Measurements from ENCODE around the gene BTNL8.

Gene BTNL8

DNA sequence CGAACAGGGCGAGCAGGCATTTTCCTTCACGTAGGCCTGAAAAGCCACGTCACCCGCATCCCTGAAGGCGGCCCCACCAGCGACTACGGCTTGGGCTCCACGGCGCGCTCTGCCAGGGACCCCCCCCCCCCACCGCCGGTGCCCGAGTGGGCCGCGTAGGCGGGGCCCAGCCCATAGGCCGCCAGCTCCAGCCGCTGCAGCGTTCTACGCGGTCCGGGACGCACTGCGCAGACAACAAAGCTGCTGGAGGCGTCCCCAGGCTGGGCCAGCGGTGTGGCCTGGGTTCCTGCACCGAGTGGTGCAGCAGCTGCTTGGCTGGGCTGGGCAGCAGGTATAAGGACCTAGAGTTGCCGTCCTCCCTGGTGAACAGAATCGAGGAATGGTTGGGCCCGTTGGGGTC lies 71.4 kb downstream of the BTNL8 start:
- DNase-seq = no peak

DNA sequence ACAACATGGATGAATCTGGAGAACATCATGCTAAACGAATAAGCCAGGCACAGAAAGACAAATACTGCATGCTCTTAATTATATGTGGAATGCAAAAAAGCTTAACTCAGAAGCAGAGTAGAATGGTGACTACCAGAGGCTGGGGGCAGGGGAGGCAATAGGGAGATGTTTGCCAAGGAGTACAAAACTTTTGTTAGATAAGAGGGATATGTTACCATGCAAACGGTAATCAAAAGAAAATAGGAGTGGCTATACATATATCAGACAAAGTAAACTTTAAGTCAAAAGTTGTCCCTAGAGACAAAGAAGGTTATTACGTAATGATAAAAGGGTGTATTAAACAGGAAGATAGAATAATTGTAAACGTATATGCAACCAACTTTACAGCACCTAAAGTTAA lies 71.9 kb downstream of the BTNL8 start:
- no peak for DNase-seq

DNA sequence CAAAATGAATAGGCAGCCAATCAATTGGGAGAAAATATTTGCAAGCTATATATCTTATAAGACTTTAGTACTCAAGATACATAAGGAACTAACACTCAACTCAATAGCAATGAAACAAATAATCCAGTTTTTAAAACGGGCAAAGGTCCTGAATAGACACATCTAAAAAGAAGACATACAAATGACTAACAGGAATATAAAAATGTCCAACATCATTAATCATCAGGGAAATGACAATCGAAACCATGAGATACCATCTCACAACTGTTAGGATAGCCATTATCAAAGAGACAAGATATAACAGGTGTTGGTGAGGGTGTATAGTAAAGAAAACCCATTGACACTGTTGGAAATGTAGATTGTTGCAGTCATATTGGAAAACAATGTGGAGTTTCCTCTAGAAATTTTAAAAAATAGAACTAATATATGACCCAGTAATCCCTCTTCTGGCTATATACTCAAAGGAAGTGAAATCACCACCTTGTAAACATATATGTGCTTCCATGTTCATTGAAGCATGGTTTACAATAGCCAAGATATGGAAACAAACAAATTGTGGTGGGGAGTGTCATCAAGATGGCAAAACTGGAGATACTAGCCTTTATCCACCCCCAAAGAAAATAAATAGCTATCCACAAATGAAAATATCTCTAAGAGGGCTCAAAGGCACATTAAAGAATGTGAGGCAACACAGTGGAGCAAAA lies 75.8 kb downstream of the BTNL8 start:
- no peak for DNase-seq

DNA sequence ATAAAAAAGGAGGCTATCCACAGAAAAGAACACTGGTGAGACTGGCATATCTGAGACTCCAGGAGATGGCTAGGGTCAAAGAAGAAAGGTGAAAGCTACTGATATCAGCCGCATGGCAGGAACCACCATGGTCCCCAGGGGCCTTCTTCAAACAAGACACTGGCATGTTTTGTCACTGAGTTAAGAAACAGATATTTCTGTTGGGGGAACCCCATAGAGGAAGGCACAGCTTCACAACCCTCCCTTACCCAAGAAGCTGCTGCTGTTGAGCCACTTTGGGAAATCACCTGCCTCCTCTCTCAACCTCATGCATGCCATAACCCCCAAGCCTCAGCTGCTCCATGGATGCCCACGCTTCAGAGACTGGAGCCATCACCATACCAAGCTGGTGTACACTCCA lies 76.4 kb downstream of the BTNL8 start:
- DNase-seq = no peak

DNA sequence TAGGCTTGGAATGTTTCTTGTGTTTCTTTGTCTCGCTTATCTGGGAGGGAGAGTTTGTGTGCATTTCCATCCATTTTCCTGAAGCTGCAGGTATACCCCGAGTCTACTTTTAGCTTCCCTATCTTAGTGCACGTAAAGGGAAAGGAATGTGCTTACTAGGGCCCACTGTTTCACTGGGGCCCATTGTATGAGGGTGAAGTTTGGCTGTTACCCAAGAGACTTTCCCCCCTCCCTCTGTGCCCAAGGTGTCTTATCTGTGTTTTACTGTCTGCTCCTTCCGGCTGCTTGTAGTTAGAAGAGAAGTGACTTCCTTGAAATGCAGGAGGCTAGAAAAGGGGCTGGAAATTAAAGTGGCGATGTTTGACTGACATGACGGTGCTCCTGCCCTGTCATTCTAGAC lies 77.6 kb downstream of the BTNL8 start:
- DNase-seq = no peak

DNA sequence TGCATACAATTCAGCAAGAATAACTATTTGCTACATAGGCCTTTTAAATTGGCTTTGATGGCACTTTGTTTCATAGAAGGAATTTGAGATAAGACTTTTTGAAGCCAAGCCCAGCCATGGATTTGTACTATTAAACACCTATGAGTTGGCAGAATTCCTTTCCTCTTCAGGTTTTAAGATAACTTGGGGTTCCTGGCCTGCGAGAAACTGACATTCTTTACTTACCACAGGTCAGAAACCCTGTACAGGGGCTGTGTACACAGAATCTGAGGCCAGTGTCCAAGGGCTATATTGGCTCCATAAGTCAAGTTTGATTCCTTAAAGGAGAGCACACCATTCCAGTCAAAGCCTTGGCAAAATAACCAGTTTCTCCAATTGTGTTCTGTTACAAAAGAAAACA lies 78.9 kb downstream of the BTNL8 start:
- no peak for DNase-seq

DNA sequence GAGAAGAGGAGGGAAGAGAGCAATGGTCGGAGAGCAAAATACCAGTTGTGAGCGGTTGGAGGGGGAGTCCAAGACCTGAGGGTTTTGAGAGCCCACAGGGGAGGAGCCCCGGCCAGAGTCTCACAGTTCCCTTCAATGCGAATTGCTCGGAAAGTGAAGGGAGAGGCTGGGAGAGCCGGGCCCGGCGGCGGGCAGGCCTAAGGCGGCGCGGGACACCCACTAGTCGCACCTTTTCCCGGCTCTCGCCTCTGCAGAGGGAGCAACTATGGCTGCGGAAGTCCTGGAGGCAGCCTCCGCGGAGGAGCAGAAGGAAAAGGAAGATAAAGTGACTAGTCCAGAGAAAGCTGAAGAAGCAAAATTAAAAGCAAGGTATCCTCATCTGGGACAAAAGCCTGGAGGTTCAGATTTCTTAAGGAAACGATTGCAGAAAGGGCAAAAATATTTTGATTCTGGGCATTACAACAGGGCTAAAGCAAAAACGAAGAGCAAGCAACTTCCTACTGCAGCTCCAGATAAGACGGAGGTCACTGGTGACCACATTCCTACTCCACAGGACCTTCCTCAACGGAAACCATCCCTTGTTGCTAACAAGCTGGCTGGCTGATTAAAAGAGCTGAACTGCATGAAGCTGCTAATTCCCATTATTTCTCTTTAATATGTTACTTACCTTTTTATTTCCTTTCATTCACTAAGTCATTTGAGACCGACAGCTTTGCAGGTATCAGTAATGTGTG lies 83.2 kb downstream of the BTNL8 start:
- no peak for DNase-seq

DNA sequence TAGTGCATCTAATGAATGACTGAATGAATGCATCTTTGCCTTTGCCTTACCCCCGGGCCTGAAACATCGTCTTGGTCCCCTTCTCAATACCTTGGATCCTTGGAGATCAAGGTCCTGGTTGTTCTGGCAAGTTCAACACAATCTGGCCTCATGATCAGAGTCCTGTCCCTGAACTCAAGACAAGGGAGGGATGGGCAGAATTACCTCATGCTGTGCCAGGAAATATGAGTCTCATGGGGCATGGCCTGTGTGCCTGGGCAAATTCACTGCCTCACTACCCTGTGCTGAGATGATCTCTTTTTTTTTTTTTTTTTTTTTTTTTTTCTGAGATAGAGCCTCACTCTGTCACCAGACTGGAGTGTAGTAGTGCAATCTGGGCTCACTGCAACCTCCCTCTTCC lies 89.1 kb downstream of the BTNL8 start:
- no peak for DNase-seq

DNA sequence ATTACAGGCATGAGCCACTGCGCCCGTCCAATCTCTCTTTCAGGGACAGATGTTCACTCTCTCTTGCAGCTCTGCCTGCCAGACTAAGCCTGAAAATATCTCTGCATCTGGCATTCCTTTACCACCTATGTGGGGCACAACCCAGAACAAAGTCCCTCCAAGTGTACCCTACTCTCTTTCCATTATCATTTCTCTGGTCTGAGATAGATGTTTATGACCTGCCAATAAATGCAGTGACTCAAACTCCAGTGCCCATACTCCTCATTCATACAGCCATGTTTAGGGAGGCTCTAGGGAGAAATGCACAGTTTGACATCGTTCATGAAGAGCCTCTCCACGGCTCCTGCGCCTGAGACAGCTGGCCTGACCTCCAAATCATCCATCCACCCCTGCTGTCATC lies 89.6 kb downstream of the BTNL8 start, which contains the start of gene BTNL3:
Gene BTNL3 (plus strand): TSS at position 255 of the 400 bp plus-strand sequence. CDS start 183 bp downstream, outside the sequence.
- peak; percentile 49 for DNase-seq

DNA sequence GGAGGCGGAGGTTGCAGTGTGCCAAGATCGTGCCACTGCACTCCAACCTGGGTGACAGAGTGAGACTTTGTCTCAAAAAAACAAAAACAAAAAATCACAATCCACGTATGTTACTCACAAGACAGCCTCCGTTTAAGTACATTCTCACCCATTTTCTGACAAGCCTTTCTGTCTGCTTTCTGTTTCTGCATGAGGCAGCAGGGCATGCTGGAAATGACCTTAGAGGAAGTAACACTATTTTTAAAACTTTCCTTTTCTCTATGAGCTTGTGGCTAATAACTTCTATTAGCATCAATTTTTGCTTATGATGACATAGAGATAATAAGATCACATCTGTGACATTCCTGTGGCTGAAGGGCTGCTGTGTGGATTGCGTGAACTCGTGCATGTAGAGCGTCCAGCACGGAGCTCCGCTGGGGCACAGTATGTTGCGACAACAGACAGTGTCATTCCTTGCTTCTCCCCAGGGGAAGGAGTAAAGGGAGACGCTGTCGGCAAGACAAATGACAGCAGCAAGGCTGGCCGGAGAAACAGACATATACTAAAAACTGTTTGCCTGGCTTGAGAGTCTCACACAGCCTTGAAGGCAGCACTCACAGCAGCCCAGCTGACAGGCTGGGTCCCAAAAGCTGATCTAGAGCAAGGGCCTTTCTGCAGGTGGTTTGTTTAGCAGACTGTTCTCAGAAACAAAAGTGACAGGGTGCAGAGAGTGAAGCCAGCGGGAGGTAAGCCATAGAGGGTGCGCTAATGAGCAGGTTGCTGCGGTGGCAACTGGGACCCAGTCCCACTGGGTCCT lies 91.3 kb downstream of the BTNL8 start:
- DNase-seq = no peak

DNA sequence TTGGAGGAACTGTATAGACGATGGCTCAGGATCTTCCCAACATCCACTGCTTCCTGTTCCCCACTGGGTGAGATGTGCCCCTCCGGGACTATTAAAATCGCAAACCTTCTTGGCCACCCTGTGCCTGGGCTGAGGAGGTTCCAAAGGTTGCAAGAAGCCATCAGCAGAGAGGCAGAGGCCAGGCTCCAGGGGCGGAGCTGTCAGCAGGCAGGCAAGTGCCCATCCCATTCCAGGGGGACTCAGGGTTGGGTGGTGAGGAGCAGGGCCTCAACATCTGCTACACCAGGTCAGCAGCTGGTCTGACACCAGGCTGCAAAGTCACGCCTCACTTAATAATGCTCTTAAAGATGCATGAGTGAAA lies 91.9 kb downstream of the BTNL8 start:
- DNase-seq = peak; percentile 42

All from NCI-H1694 treated with DMSO at 0.1 percent for 48 hours (cell line).